Motor neuron (in vitro differentiated cells): ENCODE measurements around the gene AP2S1. TPM values are rescaled to one million over a fixed set of nuclear protein-coding genes. Genes with fewer than 3 reads are reported as not detected.
"Not testable (repeated sequence)": the region's sequence is repeated elsewhere in the genome, so short reads cannot be mapped to it uniquely, and the experiment has no call there.

Source experiments
- ATAC-seq, 8 experiments: fragments of 200-7000 bp; cut with Tn5 transposase; replicated peaks in 6 of 8; 2 replicates each; pipeline ENCODE4 v1.8.0; 2021; ENCODE audit warnings: mild to moderate bottlenecking in 8 of 8, moderate library complexity in 8 of 8
- H3K27ac ChIP-seq, 2 donors: fragments of 250-450 bp; sonication (Bioruptor Pico); 2 replicates each; pipeline ENCODE4 v1.9.0; 2021; ENCODE audit warnings: antibody characterized with exemption in 2 of 2, mild to moderate bottlenecking in 2 of 2, moderate library complexity in 1 of 2
- H3K4me1 ChIP-seq, 2 donors: fragments of 250-450 bp; sonication (Bioruptor Pico); replicated peaks in 1 of 2; 2 replicates each; pipeline ENCODE4 v1.6.1; 2021; ENCODE audit warnings: antibody characterized with exemption in 2 of 2, mild to moderate bottlenecking in 2 of 2, moderate library complexity in 1 of 2
- H3K4me3 ChIP-seq, 5 donors: fragments of 250-450 bp; sonication (Bioruptor Pico); 2 replicates each; pipeline ENCODE4 v1.9.0; 2021; ENCODE audit warnings: antibody characterized with exemption in 5 of 5, mild to moderate bottlenecking in 5 of 5, moderate library complexity in 4 of 5
- WGBS, 10 experiments: fragments of 450-650 bp; shearing (Covaris generic); methylation state at CpG; one replicate each; pipeline ENCODE4 v1.0.0; 2022; 5-methylcytosine and 5-hydroxymethylcytosine counted together
- in situ Hi-C, 9 experiments: fragments of 400-800 bp; cut with MboI; loops; one replicate each; pipeline ENCODE4 v1.15.0; 2021; ENCODE audit warnings: low sequenced_read_pairs in 9 of 9, low pct_unique_long_range_greater_than_20kb in 2 of 9; ENCODE audit not compliant: unreplicated experiment in 9 of 9
- total RNA-seq, 8 experiments: library from RNA; unstranded; fragments of 300-600 nt; gene quantifications; 2 replicates each; pipeline versions ENCODE4 v1.2.3 to v1.2.4, GENCODE V29; 2022

The AP2S1 gene
- 100 to 1,000 TPM; 115 to 265 (median 145) TPM for total RNA-seq

DNA sequence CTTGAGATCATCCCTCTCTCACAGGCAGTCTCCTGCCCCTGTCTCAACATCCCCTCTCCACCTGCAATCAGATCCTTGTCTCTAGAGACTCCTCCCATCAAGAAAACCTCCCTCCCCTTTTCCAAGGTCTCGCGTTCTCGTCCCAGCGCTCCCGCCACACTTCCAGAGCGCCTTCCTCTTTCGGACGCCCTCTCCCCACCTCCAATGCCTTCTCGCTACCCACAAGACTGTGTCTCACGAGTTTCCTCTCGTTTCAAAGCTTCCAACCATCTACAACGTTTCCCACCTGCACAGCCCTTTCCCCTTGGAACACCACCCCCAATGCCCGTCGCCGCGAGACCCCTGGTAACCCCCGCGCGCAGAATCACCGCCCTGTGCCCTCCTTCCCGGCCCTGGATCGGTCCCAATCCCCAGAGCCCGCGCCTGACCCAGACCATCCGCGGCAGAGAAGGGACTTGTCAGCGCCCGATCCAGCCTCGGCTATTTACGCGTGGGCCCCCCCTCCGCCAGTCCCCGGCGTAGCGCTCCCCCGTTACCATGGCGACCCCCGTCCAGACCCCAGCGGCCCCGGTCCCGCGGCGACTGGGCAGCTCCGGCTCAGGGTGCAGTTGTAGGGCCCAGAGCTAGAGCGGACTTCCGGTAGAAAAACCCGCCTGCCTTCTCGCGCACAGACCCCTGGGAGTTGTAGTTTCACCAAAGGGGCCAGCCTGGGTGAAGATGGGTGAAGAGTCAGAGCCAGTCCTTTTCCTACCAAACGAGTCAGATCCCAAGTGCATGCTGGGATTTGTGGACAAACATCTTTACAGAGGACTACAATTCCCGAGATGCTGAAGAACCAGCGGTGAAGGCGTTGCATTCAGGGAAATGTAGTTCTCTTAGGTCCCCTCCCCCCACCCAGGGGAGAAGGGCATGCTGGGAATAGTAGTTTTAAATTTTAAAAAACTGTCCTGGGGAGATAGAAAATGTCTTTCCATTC lies at the start of gene AP2S1:
Gene AP2S1, minus strand, starts transcription at position 619 of the 976 bp plus-strand sequence. Its CDS starts 80 bp downstream, at position 539.
- Histone ChIP-seq H3K4me1 (peaks cover 3 to 5% of the 10 kb centered on the region in 2 donors), H3K27ac (peak within 1 kb of the TSS; percentile 64 to 75), H3K4me3 (peak within 1 kb of the TSS; percentile 48 to 67 (median 56))
- WGBS, 10 experiments, result 0 to 15% (median 0%) methylated on average over 1 to 12 of the region's 53 CpGs; no CpG with 5 or more reads in 2 of the 10 experiments
- in situ Hi-C loops, result loop anchor here in 6 of 9 experiments (10.0 to 25.0 kb wide), 2 partner anchors 137 to 144 kb away; no protein-coding TSS in a partner anchor
- peak; percentile 87 to 95 (median 93) for ATAC-seq

DNA sequence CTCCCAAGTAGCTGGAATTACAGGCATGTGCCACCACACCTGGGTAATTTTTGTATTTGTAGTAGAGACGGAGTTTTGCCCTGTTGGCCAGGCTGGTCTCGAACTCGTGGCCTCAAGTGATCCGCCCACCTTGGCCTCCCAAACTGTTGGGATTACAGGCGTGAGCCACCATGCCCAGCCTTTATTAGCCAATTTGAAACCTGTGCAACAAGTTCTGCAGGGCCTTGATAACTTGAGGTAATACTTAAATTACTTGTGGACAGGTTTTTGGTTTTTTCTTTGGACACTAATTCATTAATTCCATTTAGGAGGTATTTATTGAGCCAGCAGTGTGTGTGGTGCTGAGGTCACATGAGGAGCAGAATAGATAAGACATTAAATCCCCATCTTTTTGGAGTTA lies 49.7 kb upstream of the AP2S1 start:
- Histone ChIP-seq H3K27ac (no peak overlapping the region), H3K4me3 (no peak overlapping the region), H3K4me1 (peaks cover 21 to 27% of the 10 kb centered on the region in 2 donors)
- in situ Hi-C loops, result no loop called here
- WGBS, 10 experiments, result 80 to 100% (median 100%) methylated on average over 1 to 5 of the region's 5 CpGs; no CpG with 5 or more reads in 3 of the 10 experiments
- ATAC-seq, result no peak

DNA sequence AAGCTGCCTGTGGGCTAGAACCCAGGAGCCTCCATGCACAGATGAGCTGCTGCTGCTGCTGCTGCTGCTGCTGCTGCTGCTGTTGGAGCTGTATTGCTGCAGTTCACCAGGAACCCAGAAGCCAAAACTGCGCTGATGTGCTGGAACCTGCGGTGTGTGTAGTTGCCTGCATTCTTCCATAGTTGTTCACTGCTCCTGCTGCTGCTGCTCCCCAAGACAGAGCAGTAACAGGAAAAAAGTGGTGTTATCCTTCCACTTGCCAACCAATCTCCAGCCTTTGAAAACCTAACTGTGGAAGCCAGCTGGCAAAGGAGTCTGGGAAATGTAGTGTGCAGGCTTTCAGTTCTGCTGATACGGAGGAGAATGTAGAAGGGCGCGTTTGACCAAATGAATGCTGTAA lies 48.1 kb upstream of the AP2S1 start:
- no peak overlapping the region for H3K4me3 ChIP-seq
- ATAC-seq, result peak in 3 of 8 experiments; percentile 18 to 56 (median 49)
- peaks cover 24 to 28% of the 10 kb centered on the region in 2 donors for H3K4me1 ChIP-seq
- H3K27ac ChIP-seq, result no peak overlapping the region
- in situ Hi-C loops, result no loop called here
- 0 to 100% (median 80%) methylated on average over 1 to 5 of the region's 5 CpGs; no CpG with 5 or more reads in 5 of the 10 experiments for WGBS, 10 experiments

DNA sequence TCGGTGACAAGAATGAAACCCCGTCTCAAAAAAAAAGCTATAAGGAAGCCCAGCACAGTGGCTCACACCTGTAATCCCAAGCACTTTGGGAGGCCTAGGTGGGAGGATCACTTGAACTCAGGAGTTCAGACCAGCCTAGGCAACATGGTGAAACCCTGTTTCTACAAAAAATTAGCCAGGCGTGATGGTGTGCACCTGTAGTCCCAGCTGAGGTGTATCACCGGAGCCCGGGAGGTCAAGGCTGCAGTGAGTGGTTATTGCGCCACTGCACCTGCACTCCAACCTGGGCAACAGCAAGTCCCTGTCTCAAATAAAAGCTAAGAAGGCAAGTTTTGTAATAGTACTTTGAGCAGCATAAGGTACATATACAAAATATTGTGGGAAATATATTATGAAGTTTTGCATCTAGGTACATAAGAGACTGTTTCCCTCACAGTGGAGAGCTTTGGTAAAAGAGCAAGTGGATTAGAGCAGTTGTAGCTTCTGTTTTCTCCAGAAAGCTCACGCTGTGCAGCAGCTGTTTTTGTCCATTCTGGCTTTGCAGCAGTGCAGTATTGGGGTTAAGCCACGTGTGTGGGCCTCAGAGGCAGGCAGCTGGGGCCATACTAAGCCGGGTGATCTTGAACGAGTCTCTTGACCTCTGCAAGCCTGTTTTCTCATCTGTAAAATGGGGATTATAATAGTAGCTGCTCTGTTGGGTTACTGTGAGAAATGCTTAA lies 45.6 kb upstream of the AP2S1 start:
- in situ Hi-C loops, result no loop called here
- Histone ChIP-seq H3K4me3 (no peak overlapping the region), H3K4me1 (peaks cover 18 to 23% of the 10 kb centered on the region in 2 donors), H3K27ac (no peak overlapping the region)
- 65 to 100% (median 81%) methylated on average over 1 to 4 of the region's 10 CpGs; no CpG with 5 or more reads in 3 of the 10 experiments for whole genome bisulfite sequencing, 10 experiments
- no peak for ATAC-seq

DNA sequence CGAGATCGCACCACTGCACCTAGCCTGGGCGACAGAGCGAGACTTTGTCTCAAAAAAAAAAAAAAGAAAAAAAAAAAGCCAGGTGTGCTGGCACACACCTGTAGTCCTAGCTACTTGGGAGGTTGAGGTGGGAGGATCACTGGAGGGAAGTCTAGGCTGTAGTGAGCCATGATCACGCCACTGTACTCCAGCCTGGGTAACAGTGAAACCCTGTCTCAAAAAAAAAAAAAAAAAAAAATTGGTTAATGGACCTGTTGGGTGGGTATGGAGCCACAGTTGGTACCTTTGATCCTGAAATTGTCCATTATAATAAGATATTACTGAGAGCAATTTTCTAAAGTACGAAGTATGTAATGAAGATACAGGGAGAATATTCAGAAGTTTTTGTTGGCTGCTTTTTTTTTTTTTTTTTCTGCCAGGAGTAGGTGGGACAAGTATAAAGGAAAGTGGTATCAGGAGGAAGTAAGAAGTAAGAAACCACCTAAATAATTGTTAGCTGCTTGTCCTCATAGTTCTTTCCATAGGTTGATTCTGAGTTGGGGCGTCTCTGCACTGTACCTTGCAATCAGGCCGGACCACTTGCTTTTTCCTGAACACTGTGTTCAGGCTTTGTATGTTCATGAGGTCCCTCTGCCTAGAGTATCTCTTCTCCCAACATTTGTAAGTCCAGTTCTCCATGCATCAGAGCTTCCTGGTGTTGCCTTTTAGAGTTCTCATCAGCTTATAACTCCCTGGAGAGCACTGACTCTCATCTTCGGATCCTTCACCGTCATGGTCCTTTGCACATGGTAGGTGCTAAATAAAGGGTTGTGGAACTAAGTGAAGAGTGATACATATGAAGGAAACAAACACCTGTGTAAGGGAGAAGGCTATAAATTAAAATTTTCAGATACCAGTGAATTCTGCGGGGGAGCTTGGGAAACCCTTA lies 41.9 kb upstream of the AP2S1 start:
- H3K4me3 ChIP-seq, result no peak overlapping the region
- H3K4me1 ChIP-seq, result peaks cover 21 to 27% of the 10 kb centered on the region in 2 donors
- 88 to 100% (median 97%) methylated on average over 3 to 11 of the region's 11 CpGs for WGBS, 10 experiments
- ATAC-seq, result no peak
- no peak overlapping the region for H3K27ac ChIP-seq
- in situ Hi-C loops, result no loop called here

DNA sequence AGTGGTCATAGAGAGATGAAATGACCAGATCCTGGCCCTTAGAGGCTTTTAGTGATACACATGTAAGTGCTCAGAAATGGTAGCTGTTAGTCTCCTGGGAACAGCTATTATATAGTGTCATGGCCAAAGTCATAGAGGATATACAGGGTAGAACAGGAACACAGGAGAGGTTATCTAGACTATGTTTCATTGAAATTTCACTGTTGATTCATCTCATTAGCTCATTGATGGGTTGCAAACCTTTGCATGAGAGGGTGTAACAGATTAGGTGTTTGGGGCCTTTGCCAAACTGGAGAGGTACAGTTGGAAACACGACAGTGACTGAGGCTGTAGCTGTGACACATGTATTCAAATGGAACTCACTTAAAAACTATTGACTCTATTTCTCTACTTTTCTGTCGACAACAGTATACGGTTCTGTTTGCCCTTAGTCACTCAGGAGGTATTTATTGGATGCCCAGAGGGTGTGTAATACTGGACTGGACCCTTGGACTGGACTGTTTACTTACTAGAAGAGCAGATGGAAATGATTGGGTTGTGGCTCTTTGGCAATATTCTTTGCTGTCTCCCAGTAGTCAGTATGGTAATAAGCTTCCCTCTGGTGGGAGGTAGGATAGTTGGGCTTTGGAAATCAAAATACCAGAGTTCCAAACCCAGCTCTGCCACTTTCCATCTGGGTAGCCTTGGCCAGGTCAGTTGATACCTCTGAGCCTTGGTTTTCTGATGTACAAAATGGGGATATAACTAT lies 40.0 kb upstream of the AP2S1 start:
- Histone ChIP-seq H3K27ac (no peak overlapping the region), H3K4me1 (peaks cover 21 to 27% of the 10 kb centered on the region in 2 donors), H3K4me3 (no peak overlapping the region)
- 0 to 100% (median 40%) methylated on average over 1 to 3 of the region's 3 CpGs; no CpG with 5 or more reads in 3 of the 10 experiments for WGBS, 10 experiments
- in situ Hi-C loops, result no loop called here
- peak; percentile 76 to 99 (median 86) for ATAC-seq

DNA sequence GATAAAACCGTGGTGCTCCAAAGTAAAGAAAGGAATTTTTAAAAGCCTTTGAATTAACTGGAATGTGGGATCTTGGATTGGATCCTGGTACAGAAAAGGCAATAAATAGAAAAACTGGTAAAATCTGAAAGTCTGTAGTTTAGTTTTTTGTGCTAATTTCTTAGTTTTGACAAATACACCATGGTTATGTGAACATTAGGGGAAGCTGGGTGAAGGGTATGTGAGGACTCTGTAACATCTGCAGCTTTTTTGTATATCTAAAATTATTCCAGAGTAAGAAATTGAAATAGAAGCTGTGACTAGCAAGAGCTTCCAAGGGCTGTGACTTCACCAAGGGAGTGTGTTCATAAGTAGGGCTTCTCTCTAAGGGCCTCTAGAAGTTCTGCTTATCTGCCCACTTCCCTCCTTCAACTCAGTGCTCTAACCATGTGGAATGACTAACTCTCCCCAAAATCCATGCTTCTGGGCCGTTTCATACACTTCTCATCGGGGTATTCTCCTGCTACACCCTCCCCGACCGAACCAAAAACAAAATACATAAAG lies 36.7 kb upstream of the AP2S1 start:
- peaks cover 10 to 20% of the 10 kb centered on the region in 2 donors for H3K4me1 ChIP-seq
- no peak overlapping the region for H3K4me3 ChIP-seq
- WGBS, 10 experiments, result 80 to 100% (median 93%) methylated on average over 1 to 5 of the region's 5 CpGs; no CpG with 5 or more reads in 1 of the 10 experiments
- in situ Hi-C loops, result no loop called here
- no peak for ATAC-seq
- H3K27ac ChIP-seq, result no peak overlapping the region

DNA sequence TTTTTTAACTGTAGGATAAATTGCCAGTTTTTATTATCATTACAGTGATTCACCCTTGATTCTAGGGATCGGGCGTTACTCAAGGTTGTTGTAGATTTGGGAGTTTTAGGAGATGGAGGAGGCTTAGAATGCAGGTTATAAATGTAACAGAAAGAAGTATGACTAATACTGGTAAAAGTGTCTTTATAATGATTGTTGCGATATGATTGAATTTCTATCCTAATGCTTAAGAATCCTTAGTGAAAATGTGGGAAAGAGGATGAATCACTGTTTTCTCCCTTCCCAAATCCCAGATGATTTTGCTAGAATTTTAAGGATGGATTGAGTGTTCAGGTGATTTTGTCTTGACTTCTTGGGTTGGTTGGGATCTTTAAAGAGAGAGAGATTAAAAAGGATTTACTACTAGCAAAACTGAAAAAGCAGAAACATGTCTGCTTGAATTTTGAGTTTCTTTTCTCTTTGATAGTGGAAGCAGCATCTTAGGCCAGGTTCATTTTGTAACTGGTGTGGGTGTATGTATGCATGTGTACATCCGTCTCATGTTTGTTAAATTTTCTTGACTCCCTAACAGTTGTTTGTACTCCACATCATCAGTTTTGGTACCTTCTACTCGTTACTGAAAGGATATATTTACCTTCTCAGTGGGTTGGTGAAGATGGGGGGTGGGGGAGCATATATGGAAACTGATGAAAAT lies 36.0 kb upstream of the AP2S1 start:
- 66 to 100% (median 95%) methylated on average over 1 to 5 of the region's 5 CpGs for WGBS, 10 experiments
- Histone ChIP-seq H3K4me3 (no peak overlapping the region), H3K4me1 (peaks cover 17 to 26% of the 10 kb centered on the region in 2 donors), H3K27ac (no peak overlapping the region)
- ATAC-seq, result no peak
- in situ Hi-C loops, result no loop called here

DNA sequence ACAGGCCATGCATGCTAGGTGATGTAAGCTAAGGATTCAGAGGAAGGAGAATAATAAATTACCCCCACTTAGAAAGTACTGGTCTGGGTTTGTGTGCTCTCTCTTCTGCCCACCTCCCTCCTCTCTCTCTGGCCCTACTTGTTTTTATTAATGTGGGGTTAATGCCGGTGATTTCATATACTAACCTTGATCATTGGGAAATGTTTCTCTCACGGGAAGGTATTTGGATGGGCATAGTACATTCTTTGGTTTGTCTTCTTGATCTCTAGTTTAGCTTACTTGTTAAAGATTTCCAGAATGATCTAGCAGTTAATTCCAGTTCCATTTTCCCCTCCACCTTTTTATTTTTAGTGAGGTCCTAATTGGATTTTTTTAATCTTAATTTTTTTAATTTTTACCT lies 34.8 kb upstream of the AP2S1 start:
- no peak for ATAC-seq
- H3K4me3 ChIP-seq, result no peak overlapping the region
- in situ Hi-C loops, result no loop called here
- WGBS, 10 experiments, result 29 to 100% (median 87%) methylated on average over 1 to 2 of the region's 2 CpGs; no CpG with 5 or more reads in 1 of the 10 experiments
- H3K4me1 ChIP-seq, result peaks cover 14 to 22% of the 10 kb centered on the region in 2 donors
- no peak overlapping the region for H3K27ac ChIP-seq

DNA sequence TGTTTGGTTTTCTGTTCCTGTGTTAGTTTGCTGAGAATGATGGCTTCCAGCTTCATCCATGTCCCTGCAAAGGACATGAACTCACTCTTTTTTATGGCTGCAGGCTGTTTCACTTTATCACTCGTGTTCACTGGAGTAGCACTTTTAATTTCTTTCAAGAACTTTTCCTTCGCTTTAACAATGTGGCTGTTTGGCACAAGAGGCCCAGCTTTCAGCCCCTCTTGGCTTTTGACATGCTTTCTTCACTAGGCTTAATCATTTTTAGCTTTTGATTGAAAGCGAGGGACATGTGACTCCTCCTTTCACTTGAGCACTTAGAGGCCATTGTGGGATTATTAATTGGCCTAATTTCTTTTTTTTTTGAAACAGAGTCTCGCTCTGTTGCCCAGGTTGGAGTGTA lies 32.1 kb upstream of the AP2S1 start:
- in situ Hi-C loops, H3K4me3 ChIP-seq: not testable (repeated sequence)
- ATAC-seq, result peak in 2 of 8 experiments; percentile 18 to 25
- peaks cover 14 to 17% of the 10 kb centered on the region in 2 donors for H3K4me1 ChIP-seq
- H3K27ac ChIP-seq, result peak overlapping the region in 1 of 2 donors; percentile 6
- 27 to 60% (median 48%) methylated on average over 1 to 4 of the region's 4 CpGs; no CpG with 5 or more reads in 1 of the 10 experiments for WGBS, 10 experiments

DNA sequence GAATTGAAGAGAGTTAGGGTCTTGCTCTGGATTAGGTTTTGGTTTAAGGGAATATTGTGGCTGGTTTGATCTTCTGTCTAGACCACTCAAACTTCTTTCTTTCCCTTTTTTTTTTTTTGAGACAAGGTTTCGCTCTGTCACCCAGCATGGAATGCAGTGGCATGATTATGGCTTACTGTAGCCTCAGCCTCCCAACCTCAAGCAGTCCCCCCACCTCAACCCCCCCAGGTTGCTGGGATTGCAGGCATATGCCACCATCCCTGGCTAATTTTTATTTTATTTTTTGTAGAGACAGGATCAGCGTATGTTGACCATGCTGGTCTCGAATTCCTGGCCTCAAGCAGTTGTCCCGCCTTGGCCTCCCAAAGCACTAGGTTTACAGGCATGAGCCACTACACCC lies 31.4 kb upstream of the AP2S1 start:
- in situ Hi-C loops, result no loop called here
- peak in 1 of 8 experiments; percentile 50 for ATAC-seq
- Histone ChIP-seq H3K4me1 (peaks cover 14 to 17% of the 10 kb centered on the region in 2 donors), H3K4me3 (no peak overlapping the region), H3K27ac (no peak overlapping the region)
- WGBS, 10 experiments, result 61 to 100% (median 90%) methylated on average over 1 to 4 of the region's 4 CpGs; no CpG with 5 or more reads in 2 of the 10 experiments
